ENCODE data around the gene CCDC73. TPM values are rescaled to one million over a fixed set of nuclear protein-coding genes. Genes with fewer than 3 reads are reported as not detected.

CCDC73 gene
- total RNA-seq, 1 experiment from 2014 or later: not detected

GRCh38 chr11:32790916-32791315 is 3.5 kb downstream of the CCDC73 start:
- Histone ChIP-seq H3K4me1 (replicated peaks; ENCODE audit: insufficient read depth) (no peaks in the 10 kb centered on the region), H3K27ac (no peak overlapping the region), H3K36me3 (ENCODE audit: low read depth) (no peaks in the 10 kb centered on the region), H3K27me3 (ENCODE audit: insufficient read depth, low read depth) (no peaks in the 10 kb centered on the region), H3F3A (ENCODE audit: insufficient read depth, low read depth) (no peaks in the 10 kb centered on the region), H3K9me2 (ENCODE audit: insufficient read depth) (no peaks in the 10 kb centered on the region), H3K4me2 (no peak overlapping the region), H3K79me2 (ENCODE audit: low read depth) (no peaks in the 10 kb centered on the region), H4K20me1 (ENCODE audit: insufficient read depth) (no peaks in the 10 kb centered on the region), H2AFZ (no peak overlapping the region), H3K9me3 (ENCODE audit: insufficient read depth, low read depth) (no peaks in the 10 kb centered on the region), H3K4me3 (no peak overlapping the region)
- TF ChIP-seq, protein P1, sequence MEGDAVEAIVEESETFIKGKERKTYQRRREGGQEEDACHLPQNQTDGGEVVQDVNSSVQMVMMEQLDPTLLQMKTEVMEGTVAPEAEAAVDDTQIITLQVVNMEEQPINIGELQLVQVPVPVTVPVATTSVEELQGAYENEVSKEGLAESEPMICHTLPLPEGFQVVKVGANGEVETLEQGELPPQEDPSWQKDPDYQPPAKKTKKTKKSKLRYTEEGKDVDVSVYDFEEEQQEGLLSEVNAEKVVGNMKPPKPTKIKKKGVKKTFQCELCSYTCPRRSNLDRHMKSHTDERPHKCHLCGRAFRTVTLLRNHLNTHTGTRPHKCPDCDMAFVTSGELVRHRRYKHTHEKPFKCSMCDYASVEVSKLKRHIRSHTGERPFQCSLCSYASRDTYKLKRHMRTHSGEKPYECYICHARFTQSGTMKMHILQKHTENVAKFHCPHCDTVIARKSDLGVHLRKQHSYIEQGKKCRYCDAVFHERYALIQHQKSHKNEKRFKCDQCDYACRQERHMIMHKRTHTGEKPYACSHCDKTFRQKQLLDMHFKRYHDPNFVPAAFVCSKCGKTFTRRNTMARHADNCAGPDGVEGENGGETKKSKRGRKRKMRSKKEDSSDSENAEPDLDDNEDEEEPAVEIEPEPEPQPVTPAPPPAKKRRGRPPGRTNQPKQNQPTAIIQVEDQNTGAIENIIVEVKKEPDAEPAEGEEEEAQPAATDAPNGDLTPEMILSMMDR (conservative IDR thresholded peaks at IDR 0.05): no peak
- TF ChIP-seq EZH2 (IDR thresholded peaks at IDR 0.05; ENCODE audit: low read depth): no peak
- intact Hi-C loops (cut with micrococcal nuclease; ENCODE audit: unreplicated experiment): loop anchor here (5.0 to 10.0 kb wide), 2 partner anchors 206 to 404 kb away; partner anchors contain the start of gene EIF3M
- BruUV-seq (replicated peaks): no TSS peak
- ChIA-PET POLR2A (ENCODE audit: unreplicated experiment) (interaction anchor here (0.7 kb wide), 1 partner anchor 8 kb away, joined by 3 read pairs; no protein-coding TSS in a partner anchor), CTCF (no interaction called here)
- no peak for DNase-seq

GRCh38 chr11:32786811-32787210 is 7.7 kb downstream of the CCDC73 start:
- BruUV-seq (replicated peaks): no TSS peak
- H3K9me3 ChIP-seq (ENCODE audit: insufficient read depth, low read depth): no peaks in the 10 kb centered on the region
- no peak for TF ChIP-seq EZH2 (IDR thresholded peaks at IDR 0.05; ENCODE audit: low read depth)
- TF ChIP-seq, protein P1 (conservative IDR thresholded peaks at IDR 0.05): no peak
- no peak overlapping the region for H3K4me3 ChIP-seq
- no peaks in the 10 kb centered on the region for H3K79me2 ChIP-seq (ENCODE audit: low read depth)
- H2AFZ ChIP-seq: no peak overlapping the region
- no peaks in the 10 kb centered on the region for H3F3A ChIP-seq (ENCODE audit: insufficient read depth, low read depth)
- no peak for DNase-seq
- no peak overlapping the region for H3K27ac ChIP-seq
- intact Hi-C loops (cut with micrococcal nuclease; ENCODE audit: unreplicated experiment): no loop called here
- H3K9me2 ChIP-seq (ENCODE audit: insufficient read depth): no peaks in the 10 kb centered on the region
- H3K4me2 ChIP-seq: no peak overlapping the region
- H3K4me1 ChIP-seq (replicated peaks; ENCODE audit: insufficient read depth): no peaks in the 10 kb centered on the region
- ChIA-PET CTCF (no interaction called here), POLR2A (ENCODE audit: unreplicated experiment) (no interaction called here)
- no peaks in the 10 kb centered on the region for H3K27me3 ChIP-seq (ENCODE audit: insufficient read depth, low read depth)
- H3K36me3 ChIP-seq (ENCODE audit: low read depth): no peaks in the 10 kb centered on the region
- no peaks in the 10 kb centered on the region for H4K20me1 ChIP-seq (ENCODE audit: insufficient read depth)

GRCh38 chr11:32785262-32785661 is 9.2 kb downstream of the CCDC73 start:
- no peaks in the 10 kb centered on the region for H4K20me1 ChIP-seq (ENCODE audit: insufficient read depth)
- H3K4me3 ChIP-seq: no peak overlapping the region
- H3K9me3 ChIP-seq (ENCODE audit: insufficient read depth, low read depth): no peaks in the 10 kb centered on the region
- BruUV-seq (replicated peaks): no TSS peak
- H3K27me3 ChIP-seq (ENCODE audit: insufficient read depth, low read depth): no peaks in the 10 kb centered on the region
- no peaks in the 10 kb centered on the region for H3K79me2 ChIP-seq (ENCODE audit: low read depth)
- H3K4me1 ChIP-seq (replicated peaks; ENCODE audit: insufficient read depth): no peaks in the 10 kb centered on the region
- CTCF ChIA-PET: no interaction called here
- H3K4me2 ChIP-seq: no peak overlapping the region
- no peak overlapping the region for H2AFZ ChIP-seq
- H3F3A ChIP-seq (ENCODE audit: insufficient read depth, low read depth): no peaks in the 10 kb centered on the region
- TF ChIP-seq, protein P1 (conservative IDR thresholded peaks at IDR 0.05): no peak
- TF ChIP-seq EZH2 (IDR thresholded peaks at IDR 0.05; ENCODE audit: low read depth): no peak
- H3K27ac ChIP-seq: no peak overlapping the region
- DNase-seq: no peak
- H3K36me3 ChIP-seq (ENCODE audit: low read depth): no peaks in the 10 kb centered on the region
- H3K9me2 ChIP-seq (ENCODE audit: insufficient read depth): no peaks in the 10 kb centered on the region
- intact Hi-C loops (cut with micrococcal nuclease; ENCODE audit: unreplicated experiment): no loop called here
- POLR2A ChIA-PET (ENCODE audit: unreplicated experiment): no interaction called here
